HFFc6 (cell line): ENCODE measurements around the gene ADGRA1. TPM values are rescaled to one million over a fixed set of nuclear protein-coding genes. Genes with fewer than 3 reads are reported as not detected.
"Not testable (repeated sequence)": the region's sequence is repeated elsewhere in the genome, so short reads cannot be mapped to it uniquely, and the experiment has no call there.

Experiments
- DNase-seq: peaks from one replicate; pipeline ENCODE4 v3.0.0-alpha.2; 2018
- H3K27ac Mint-ChIP-seq: 2 replicates; pipeline ENCODE4 v1.8.0; 2020; ENCODE audit warnings: mild to moderate bottlenecking, mixed read lengths
- H3K27me3 Mint-ChIP-seq: 2 replicates; pipeline ENCODE4 v1.8.0; 2021; ENCODE audit warnings: mild to moderate bottlenecking, moderate library complexity, mixed read lengths; ENCODE audit not compliant: insufficient read depth
- H3K36me3 Mint-ChIP-seq: 2 replicates; pipeline ENCODE4 v1.8.0; 2021; ENCODE audit warnings: low read depth, mixed read lengths
- H3K4me1 Mint-ChIP-seq: 2 replicates; pipeline ENCODE4 v1.8.0; 2020; ENCODE audit warnings: low read depth, mixed read lengths
- H3K4me3 Mint-ChIP-seq: 2 replicates; pipeline ENCODE4 v1.8.0; 2020; ENCODE audit warnings: mild to moderate bottlenecking, moderate library complexity, mixed read lengths
- H3K9me3 Mint-ChIP-seq: 2 replicates; pipeline ENCODE4 v1.8.0; 2020; ENCODE audit warnings: mild to moderate bottlenecking, mixed read lengths
- total RNA-seq, 6 experiments: library from RNA; stranded (reverse); fragmentation: NEBNext Ultra II Directional; extraction: Animal tissue kit (Norgen Biotek cat#: 25700); gene quantifications; 2 replicates in 1 of 6; 3 replicates in 5 of 6; pipeline ENCODE4 v1.2.3, GENCODE V29; 2021
- TF ChIP-seq, protein P1 (sequence below): fragments of 200-600 bp; sonication (generic); IDR thresholded peaks from 2 replicates; pipeline ENCODE4 v1.5.0; 2021; ENCODE audit warnings: antibody characterized with exemption, mild to moderate bottlenecking

Gene ADGRA1
- total RNA-seq, 6 experiments from 2014 or later = not detected

DNA sequence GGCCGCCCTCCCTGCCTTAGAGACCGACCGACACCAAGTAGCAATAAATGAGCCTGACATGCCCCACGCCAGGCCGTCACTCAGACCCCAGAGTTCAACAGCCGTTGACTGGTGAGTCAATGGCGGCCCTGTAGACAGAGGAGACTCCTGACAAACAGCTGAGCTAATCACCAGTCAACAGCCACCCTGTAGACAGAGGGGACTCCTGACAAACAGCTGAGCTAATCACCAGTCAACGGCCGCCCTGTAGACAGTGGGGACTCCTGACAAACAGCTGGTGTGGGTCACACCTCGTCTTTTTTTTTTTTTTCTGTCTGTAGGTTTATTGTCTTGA lies 55.4 kb downstream of the ADGRA1 start:
- Mint-ChIP-seq H3K9me3 (peaks cover 9% of the 10 kb centered on the region), H3K4me1 (peaks cover 21% of the 10 kb centered on the region), H3K27me3 (peaks cover 13% of the 10 kb centered on the region), H3K27ac (no peak overlapping the region), H3K36me3 (no peaks in the 10 kb centered on the region), H3K4me3 (no peak overlapping the region)
- no peak for DNase-seq
- TF ChIP-seq, protein P1, sequence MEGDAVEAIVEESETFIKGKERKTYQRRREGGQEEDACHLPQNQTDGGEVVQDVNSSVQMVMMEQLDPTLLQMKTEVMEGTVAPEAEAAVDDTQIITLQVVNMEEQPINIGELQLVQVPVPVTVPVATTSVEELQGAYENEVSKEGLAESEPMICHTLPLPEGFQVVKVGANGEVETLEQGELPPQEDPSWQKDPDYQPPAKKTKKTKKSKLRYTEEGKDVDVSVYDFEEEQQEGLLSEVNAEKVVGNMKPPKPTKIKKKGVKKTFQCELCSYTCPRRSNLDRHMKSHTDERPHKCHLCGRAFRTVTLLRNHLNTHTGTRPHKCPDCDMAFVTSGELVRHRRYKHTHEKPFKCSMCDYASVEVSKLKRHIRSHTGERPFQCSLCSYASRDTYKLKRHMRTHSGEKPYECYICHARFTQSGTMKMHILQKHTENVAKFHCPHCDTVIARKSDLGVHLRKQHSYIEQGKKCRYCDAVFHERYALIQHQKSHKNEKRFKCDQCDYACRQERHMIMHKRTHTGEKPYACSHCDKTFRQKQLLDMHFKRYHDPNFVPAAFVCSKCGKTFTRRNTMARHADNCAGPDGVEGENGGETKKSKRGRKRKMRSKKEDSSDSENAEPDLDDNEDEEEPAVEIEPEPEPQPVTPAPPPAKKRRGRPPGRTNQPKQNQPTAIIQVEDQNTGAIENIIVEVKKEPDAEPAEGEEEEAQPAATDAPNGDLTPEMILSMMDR = no peak

DNA sequence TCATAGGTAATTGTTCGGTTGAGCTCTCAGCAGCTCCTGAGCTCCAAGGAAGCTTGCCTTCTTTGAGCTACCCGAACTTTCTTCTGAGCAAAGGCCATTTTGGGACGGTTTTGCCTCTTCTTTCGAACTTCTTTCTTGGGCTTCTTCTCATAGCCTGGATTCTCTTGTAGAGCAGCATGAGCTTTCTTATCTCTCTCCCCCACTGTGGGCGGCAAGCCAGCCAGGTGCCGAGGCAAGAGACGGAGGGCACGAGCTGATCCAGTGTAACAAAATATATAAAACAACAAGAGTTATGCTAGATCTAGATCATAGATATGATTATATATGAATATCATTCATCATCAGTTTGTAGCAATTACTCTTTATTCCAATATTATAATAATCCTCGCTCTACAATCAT lies 55.8 kb downstream of the ADGRA1 start:
- H3K4me1 Mint-ChIP-seq = peaks cover 21% of the 10 kb centered on the region
- no peaks in the 10 kb centered on the region for H3K36me3 Mint-ChIP-seq
- peaks cover 9% of the 10 kb centered on the region for H3K9me3 Mint-ChIP-seq
- TF ChIP-seq, protein P1 = no peak
- H3K4me3 Mint-ChIP-seq = no peak overlapping the region
- DNase-seq = no peak
- H3K27ac Mint-ChIP-seq = no peak overlapping the region
- H3K27me3 Mint-ChIP-seq = peaks cover 17% of the 10 kb centered on the region

- DNase-seq = no peak
- H3K27ac Mint-ChIP-seq = no peak overlapping the region
- peaks cover 9% of the 10 kb centered on the region for H3K9me3 Mint-ChIP-seq
- peaks cover 21% of the 10 kb centered on the region for H3K4me1 Mint-ChIP-seq
- TF ChIP-seq, protein P1 = no peak
- H3K27me3 Mint-ChIP-seq = peaks cover 20% of the 10 kb centered on the region
- no peaks in the 10 kb centered on the region for H3K36me3 Mint-ChIP-seq
- H3K4me3 Mint-ChIP-seq = no peak overlapping the region
These were observed 57.0 kb downstream of the ADGRA1 start for GRCh38 chr10:133144771-133145170.

DNA sequence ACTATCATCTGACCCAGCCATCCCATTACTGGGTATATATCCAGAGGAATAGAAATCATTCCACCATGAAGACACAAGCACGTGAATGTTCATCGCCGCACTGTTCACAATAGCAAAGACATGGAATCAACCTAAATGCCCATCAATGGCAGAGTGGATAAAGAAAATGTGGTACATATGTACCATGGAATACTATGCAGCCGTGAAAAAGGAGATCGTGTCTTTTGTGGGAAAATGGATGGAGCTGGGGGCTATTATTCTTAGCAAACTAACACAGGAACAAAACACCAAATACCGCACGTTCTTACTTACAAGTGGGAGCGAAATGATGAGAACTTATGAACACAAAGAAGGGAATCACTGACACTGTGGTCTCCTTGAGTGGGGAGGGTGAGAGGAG lies 62.5 kb downstream of the ADGRA1 start:
- peaks cover 39% of the 10 kb centered on the region for H3K27me3 Mint-ChIP-seq
- peaks cover 8% of the 10 kb centered on the region for H3K4me1 Mint-ChIP-seq
- H3K36me3 Mint-ChIP-seq = no peaks in the 10 kb centered on the region
- TF ChIP-seq, protein P1 = no peak
- no peak overlapping the region for H3K4me3 Mint-ChIP-seq
- DNase-seq = no peak
- H3K9me3 Mint-ChIP-seq = peaks cover 9% of the 10 kb centered on the region
- no peak overlapping the region for H3K27ac Mint-ChIP-seq

- TF ChIP-seq, protein P1 = no peak
- no peaks in the 10 kb centered on the region for H3K36me3 Mint-ChIP-seq
- H3K4me1 Mint-ChIP-seq = peaks cover 4% of the 10 kb centered on the region; the same call in 1 of the 2 replicates
- peaks cover 40% of the 10 kb centered on the region for H3K27me3 Mint-ChIP-seq
- H3K9me3 Mint-ChIP-seq = peaks cover 9% of the 10 kb centered on the region
- H3K4me3 Mint-ChIP-seq = no peak overlapping the region
- DNase-seq = no peak
- no peak overlapping the region for H3K27ac Mint-ChIP-seq
These were observed 62.9 kb downstream of the ADGRA1 start for GRCh38 chr10:133150656-133151055.

- H3K36me3 Mint-ChIP-seq, DNase-seq, H3K27ac Mint-ChIP-seq, H3K4me3 Mint-ChIP-seq, H3K9me3 Mint-ChIP-seq, H3K4me1 Mint-ChIP-seq: not testable (repeated sequence)
- peaks cover 40% of the 10 kb centered on the region for H3K27me3 Mint-ChIP-seq
These were observed 63.3 kb downstream of the ADGRA1 start for GRCh38 chr10:133151071-133151470.
